HAP-1 (cell line): ENCODE data around the gene ZBTB7C.

Source experiments
- DNase-seq, 2 experiments: peaks; one replicate each; pipeline ENCODE4 v3.0.0-alpha.2; 2016 to 2020; ENCODE audit warnings: low spot score in 2 of 2
- H3K27me3 ChIP-seq: fragments of 250-450 bp; sonication (Bioruptor Pico); 2 replicates; pipeline ENCODE4 v1.5.1; 2020; ENCODE audit warnings: low read depth, mild to moderate bottlenecking, moderate library complexity
- H3K36me3 ChIP-seq: fragments of 250-450 bp; sonication (Bioruptor Pico); replicated peaks from 2 replicates; pipeline ENCODE4 v1.5.1; 2020; ENCODE audit warnings: mild to moderate bottlenecking
- H3K4me1 ChIP-seq: fragments of 250-450 bp; sonication (Bioruptor Pico); 2 replicates; pipeline ENCODE4 v1.5.1; 2020; ENCODE audit warnings: mild to moderate bottlenecking
- H3K4me3 ChIP-seq: fragments of 250-450 bp; sonication (Bioruptor Pico); 2 replicates; pipeline ENCODE4 v1.5.1; 2020; ENCODE audit warnings: mild to moderate bottlenecking, moderate library complexity
- H3K9me3 ChIP-seq: fragments of 250-450 bp; sonication (Bioruptor Pico); 2 replicates; pipeline ENCODE4 v1.5.1; 2020; ENCODE audit warnings: mild to moderate bottlenecking, moderate library complexity
- in situ Hi-C: fragments of 300-500 bp; cut with MboI; formaldehyde crosslinking; loops from 3 replicates; pipeline ENCODE4 v1.14.3; 2020; ENCODE audit warnings: low sequenced_read_pairs, inconsistent platforms, mixed read lengths

Gene ZBTB7C

GRCh38 chr18:48392268-48392667 is 16.9 kb downstream of the ZBTB7C start:
- Histone ChIP-seq H3K36me3 (no peaks in the 10 kb centered on the region), H3K27me3 (peaks cover 14% of the 10 kb centered on the region), H3K9me3 (no peaks in the 10 kb centered on the region), H3K4me3 (no peak overlapping the region), H3K4me1 (no peaks in the 10 kb centered on the region)
- in situ Hi-C loops = no loop called here
- no peak for DNase-seq

- no peak overlapping the region for H3K4me3 ChIP-seq
Measured at GRCh38 chr18:48391868-48392267, 17.3 kb downstream of the ZBTB7C start.

GRCh38 chr18:48390641-48391040 is 18.5 kb downstream of the ZBTB7C start:
- H3K4me3 ChIP-seq = no peak overlapping the region
- DNase-seq = no peak
- no peaks in the 10 kb centered on the region for H3K9me3 ChIP-seq
- in situ Hi-C loops = no loop called here
- no peaks in the 10 kb centered on the region for H3K4me1 ChIP-seq
- H3K27me3 ChIP-seq = peaks cover 5% of the 10 kb centered on the region; the same call in 1 of the 2 replicates
- no peaks in the 10 kb centered on the region for H3K36me3 ChIP-seq

More at GRCh38 chr18:48391868-48392267, 17.3 kb downstream of the ZBTB7C start:
- H3K27me3 ChIP-seq = peaks cover 12% of the 10 kb centered on the region
- DNase-seq = no peak
- no peaks in the 10 kb centered on the region for H3K4me1 ChIP-seq
- in situ Hi-C loops = no loop called here
- no peaks in the 10 kb centered on the region for H3K9me3 ChIP-seq
- no peaks in the 10 kb centered on the region for H3K36me3 ChIP-seq

- H3K4me1 ChIP-seq = no peaks in the 10 kb centered on the region
- no peak overlapping the region for H3K4me3 ChIP-seq
- no peaks in the 10 kb centered on the region for H3K36me3 ChIP-seq
- H3K27me3 ChIP-seq = peaks cover 5% of the 10 kb centered on the region; the same call in 1 of the 2 replicates
- in situ Hi-C loops = no loop called here
- H3K9me3 ChIP-seq = no peaks in the 10 kb centered on the region
- DNase-seq = no peak
Measured at GRCh38 chr18:48388478-48388877, 20.7 kb downstream of the ZBTB7C start.

- no peaks in the 10 kb centered on the region for H3K36me3 ChIP-seq
- no peaks in the 10 kb centered on the region for H3K9me3 ChIP-seq
- H3K4me3 ChIP-seq = no peak overlapping the region
- 0 out of 2 replicates have a peak, but pooled peaks cover 5% of the 10 kb centered on the region for H3K27me3 ChIP-seq
- DNase-seq = no peak
- H3K4me1 ChIP-seq = no peaks in the 10 kb centered on the region
- in situ Hi-C loops = no loop called here
Measured at GRCh38 chr18:48387300-48387699, 21.9 kb downstream of the ZBTB7C start.

- Histone ChIP-seq H3K27me3 (peaks cover 7% of the 10 kb centered on the region), H3K4me1 (no peaks in the 10 kb centered on the region), H3K36me3 (no peaks in the 10 kb centered on the region), H3K9me3 (no peaks in the 10 kb centered on the region), H3K4me3 (no peak overlapping the region)
- in situ Hi-C loops = no loop called here
- no peak for DNase-seq
Measured at GRCh38 chr18:48385596-48385995, 23.6 kb downstream of the ZBTB7C start.

GRCh38 chr18:48376934-48377333 is 32.2 kb downstream of the ZBTB7C start:
- H3K36me3 ChIP-seq = no peaks in the 10 kb centered on the region

GRCh38 chr18:48376406-48376805 is 32.8 kb downstream of the ZBTB7C start:
- in situ Hi-C loops = no loop called here
- Histone ChIP-seq H3K9me3 (no peaks in the 10 kb centered on the region), H3K27me3 (peaks cover 12% of the 10 kb centered on the region), H3K4me1 (no peaks in the 10 kb centered on the region), H3K36me3 (no peaks in the 10 kb centered on the region), H3K4me3 (no peak overlapping the region)
- DNase-seq = no peak

More at GRCh38 chr18:48376934-48377333, 32.2 kb downstream of the ZBTB7C start:
- in situ Hi-C loops = no loop called here
- H3K4me1 ChIP-seq = no peaks in the 10 kb centered on the region
- peaks cover 12% of the 10 kb centered on the region for H3K27me3 ChIP-seq
- H3K4me3 ChIP-seq = no peak overlapping the region
- no peaks in the 10 kb centered on the region for H3K9me3 ChIP-seq
- DNase-seq = no peak

- in situ Hi-C loops = no loop called here
- H3K36me3 ChIP-seq = no peaks in the 10 kb centered on the region
- peaks cover 5% of the 10 kb centered on the region for H3K27me3 ChIP-seq
- H3K4me3 ChIP-seq = no peak overlapping the region
- H3K9me3 ChIP-seq = no peaks in the 10 kb centered on the region
- H3K4me1 ChIP-seq = no peaks in the 10 kb centered on the region
- DNase-seq = no peak
Measured at GRCh38 chr18:48375150-48375800, 33.9 kb downstream of the ZBTB7C start.

- Histone ChIP-seq H3K4me1 (no peaks in the 10 kb centered on the region), H3K27me3 (peaks cover 5% of the 10 kb centered on the region), H3K9me3 (no peaks in the 10 kb centered on the region), H3K4me3 (no peak overlapping the region), H3K36me3 (no peaks in the 10 kb centered on the region)
- no peak for DNase-seq
- in situ Hi-C loops = no loop called here
Measured at GRCh38 chr18:48374423-48375149, 34.6 kb downstream of the ZBTB7C start.

- no peaks in the 10 kb centered on the region for H3K4me1 ChIP-seq
- DNase-seq = no peak
- in situ Hi-C loops = no loop called here
- peaks cover 5% of the 10 kb centered on the region for H3K27me3 ChIP-seq
- no peaks in the 10 kb centered on the region for H3K36me3 ChIP-seq
- no peaks in the 10 kb centered on the region for H3K9me3 ChIP-seq
- H3K4me3 ChIP-seq = no peak overlapping the region
Measured at GRCh38 chr18:48371854-48372602, 37.2 kb downstream of the ZBTB7C start.

- no peak for DNase-seq
- no peaks in the 10 kb centered on the region for H3K36me3 ChIP-seq
- no peak overlapping the region for H3K4me3 ChIP-seq
- H3K9me3 ChIP-seq = no peaks in the 10 kb centered on the region
- no peaks in the 10 kb centered on the region for H3K4me1 ChIP-seq
- H3K27me3 ChIP-seq = no peaks in the 10 kb centered on the region
- in situ Hi-C loops = no loop called here
Measured at GRCh38 chr18:48367557-48367956, 41.6 kb downstream of the ZBTB7C start.

GRCh38 chr18:48365965-48366364 is 43.2 kb downstream of the ZBTB7C start:
- Histone ChIP-seq H3K4me1 (no peaks in the 10 kb centered on the region), H3K36me3 (no peaks in the 10 kb centered on the region), H3K4me3 (no peak overlapping the region), H3K9me3 (no peaks in the 10 kb centered on the region), H3K27me3 (no peaks in the 10 kb centered on the region)
- DNase-seq = no peak
- in situ Hi-C loops = no loop called here

GRCh38 chr18:48364146-48364545 is 45.0 kb downstream of the ZBTB7C start:
- Histone ChIP-seq H3K4me1 (no peaks in the 10 kb centered on the region), H3K27me3 (no peaks in the 10 kb centered on the region), H3K36me3 (no peaks in the 10 kb centered on the region), H3K9me3 (no peaks in the 10 kb centered on the region), H3K4me3 (no peak overlapping the region)
- in situ Hi-C loops = no loop called here
- no peak for DNase-seq
